NCI-H82 treated with DMSO at 0.1 percent for 48 hours (cell line): ENCODE data around the gene STARD7.

Source experiments
- DNase-seq: peaks from one replicate; lab custom pipeline; 2025; ENCODE audit not compliant: unreplicated experiment; lab: John Stamatoyannopoulos, UW

STARD7 gene

GRCh38 chr2:96137321-96138178, 71.1 kb downstream of the STARD7 start:
- no peak for DNase-seq

GRCh38 chr2:96136129-96136720, 72.4 kb downstream of the STARD7 start:
- DNase-seq = no peak

- DNase-seq = no peak
These were observed 73.0 kb downstream of the STARD7 start for GRCh38 chr2:96135621-96136020.

- DNase-seq = no peak
These were observed 73.5 kb downstream of the STARD7 start for GRCh38 chr2:96135171-96135570.
